ENCODE results near the gene IL3RA.
A peak's percentile ranks its signal among the peaks of the same experiment; 100 is the strongest.
"Not testable (repeated sequence)": the region's sequence is repeated elsewhere in the genome, so short reads cannot be mapped to it uniquely, and the experiment has no call there.

The IL3RA gene

GRCh38 chrX:1332433-1332832 lies 4.2 kb upstream of the IL3RA start:
- not testable (repeated sequence) for DNase-seq

- DNase-seq: no peak
Observed at GRCh38 chrX:1334854-1335253, 1.7 kb upstream of the IL3RA start.

DNA sequence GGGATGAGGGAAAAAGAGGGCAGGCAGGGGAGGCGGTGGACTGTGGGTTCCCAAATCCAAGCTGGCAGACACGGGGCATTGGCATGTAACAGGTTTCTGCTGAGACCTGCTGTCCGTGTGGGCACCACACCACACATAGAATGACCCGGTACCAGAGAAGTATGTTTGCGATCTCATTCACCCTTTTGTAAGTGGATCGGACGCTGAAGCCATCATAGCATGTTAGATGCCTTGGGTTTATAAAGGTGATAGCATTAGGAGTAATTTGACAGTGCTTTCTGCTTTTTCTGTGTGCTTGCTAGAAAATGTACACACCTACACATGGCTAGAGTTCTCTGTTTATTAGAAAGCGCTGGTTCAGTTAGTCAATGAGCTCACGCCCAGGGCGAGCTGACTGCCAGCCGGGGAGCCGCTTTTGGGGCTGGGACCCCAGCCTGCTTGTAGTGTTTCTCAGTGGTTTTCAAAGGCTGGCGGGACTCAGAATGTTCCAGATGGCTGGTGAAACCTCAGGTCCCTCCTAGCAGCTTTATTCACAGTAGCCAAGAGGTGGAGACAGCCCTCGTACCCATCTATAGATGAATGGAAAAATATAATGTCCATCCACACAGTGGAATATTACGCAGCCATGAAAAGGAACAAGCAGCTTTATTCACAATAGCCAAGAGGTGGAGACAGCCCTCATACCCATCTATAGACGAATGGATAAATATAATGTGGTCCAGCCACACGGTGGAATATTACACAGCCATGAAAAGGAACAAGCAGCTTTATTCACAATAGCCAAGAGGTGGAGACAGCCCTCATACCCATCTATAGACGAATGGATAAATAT lies 579 bp downstream of the IL3RA start:
- DNase-seq: no peak

GRCh38 chrX:1341545-1342184 lies 5.1 kb downstream of the IL3RA start:
- DNase-seq: peak; percentile 56

GRCh38 chrX:1349606-1350005 lies 13.0 kb downstream of the IL3RA start:
- not testable (repeated sequence) for DNase-seq

- DNase-seq: no peak
Observed at GRCh38 chrX:1351981-1352714, 15.6 kb downstream of the IL3RA start.

DNA sequence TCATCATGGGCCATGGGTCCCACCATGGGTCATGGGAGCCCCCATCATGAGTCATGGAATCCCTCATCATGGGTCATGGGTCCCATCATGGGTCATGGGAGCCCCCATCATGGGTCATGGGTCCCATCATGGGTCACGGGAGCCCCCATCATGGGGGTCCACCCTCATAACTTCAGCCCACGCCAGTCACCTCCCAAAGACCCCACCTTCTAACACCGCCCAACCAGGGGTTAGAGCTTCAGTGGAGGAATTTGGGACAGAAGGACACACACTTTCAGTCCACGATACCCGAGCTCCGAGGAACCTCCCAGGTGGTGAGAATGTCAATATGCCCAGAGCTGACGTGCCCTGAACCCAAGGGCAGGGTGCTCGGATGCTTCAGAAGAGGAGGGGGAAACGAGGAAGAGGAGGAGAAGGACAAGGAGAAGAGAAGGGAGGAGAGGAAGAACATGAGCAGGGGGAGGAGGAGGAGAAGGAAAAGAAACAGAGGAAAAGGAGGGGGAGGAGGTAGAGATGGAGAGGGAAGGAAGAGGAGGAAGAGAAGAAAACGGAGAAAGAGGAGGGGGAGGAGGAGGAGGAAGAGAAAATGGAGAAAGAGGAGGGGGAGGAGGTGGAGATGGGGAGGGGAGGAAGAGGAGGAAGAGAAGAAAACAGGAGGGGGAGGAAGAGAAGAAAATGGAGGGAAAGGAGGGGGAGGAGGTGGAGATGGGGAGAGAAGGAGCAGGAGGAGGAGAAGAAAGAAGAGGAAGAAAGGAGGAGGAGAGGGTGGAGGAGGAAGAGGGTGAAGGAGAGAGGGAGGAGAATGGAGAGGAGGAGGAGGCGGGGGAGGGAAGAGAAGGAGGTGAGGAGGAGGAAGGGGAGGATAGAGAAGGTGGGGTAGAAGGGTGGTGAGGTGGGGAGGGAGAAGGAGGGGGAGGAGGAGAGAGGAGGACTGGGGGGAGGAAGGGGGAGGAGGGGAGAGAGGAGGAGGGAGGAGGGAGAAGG lies 17.7 kb downstream of the IL3RA start:
- no peak for DNase-seq

DNA sequence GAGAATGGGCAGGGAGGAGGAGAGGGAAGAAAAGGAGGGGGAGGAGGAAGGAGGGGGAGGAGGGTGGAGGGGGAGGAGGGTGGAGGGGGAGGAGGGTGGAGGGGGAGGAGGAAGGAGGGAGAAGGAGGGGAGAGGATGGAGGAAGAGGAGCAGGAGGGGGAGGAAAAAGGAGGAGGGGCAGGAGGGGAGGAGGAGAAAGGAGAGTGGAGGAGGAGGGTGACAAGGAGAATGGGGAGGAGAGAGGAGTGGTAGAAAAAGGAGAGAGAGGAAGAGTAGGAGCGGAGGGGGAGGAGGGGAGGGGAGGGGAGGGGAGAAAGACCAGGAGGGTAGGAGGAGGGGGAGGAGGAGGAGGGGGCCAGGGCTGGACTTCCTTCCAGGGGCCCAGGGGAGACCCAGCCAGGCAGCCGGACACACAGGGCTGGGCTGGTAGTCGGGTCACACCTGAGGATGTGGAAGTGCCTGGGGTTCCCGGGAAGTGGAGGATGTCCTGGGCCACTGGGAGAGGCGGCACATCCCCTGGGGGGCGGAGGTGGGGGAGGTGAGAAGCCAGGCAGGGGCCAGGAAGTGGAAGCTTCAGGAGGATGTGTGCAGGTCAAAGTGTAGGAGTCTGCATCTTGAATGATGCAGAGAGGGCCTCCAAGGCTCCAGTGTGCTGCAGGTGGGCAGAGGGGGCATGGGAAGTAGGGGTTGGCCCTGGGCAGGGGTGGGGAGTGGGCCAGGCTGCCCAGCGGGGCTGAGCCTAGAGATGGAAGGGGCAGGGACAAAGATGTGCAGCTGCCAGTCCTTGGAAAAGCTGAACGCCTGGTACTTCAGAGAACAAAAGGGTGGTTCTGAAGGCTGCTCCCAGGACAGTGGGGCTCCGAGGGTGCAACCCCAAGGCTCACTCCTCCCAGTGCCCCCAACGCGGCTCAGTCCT lies 18.8 kb downstream of the IL3RA start:
- no peak for DNase-seq

- no peak for DNase-seq
Observed at GRCh38 chrX:1357993-1358392, 21.4 kb downstream of the IL3RA start.

GRCh38 chrX:1358793-1359476 lies 22.4 kb downstream of the IL3RA start:
- no peak for DNase-seq

DNA sequence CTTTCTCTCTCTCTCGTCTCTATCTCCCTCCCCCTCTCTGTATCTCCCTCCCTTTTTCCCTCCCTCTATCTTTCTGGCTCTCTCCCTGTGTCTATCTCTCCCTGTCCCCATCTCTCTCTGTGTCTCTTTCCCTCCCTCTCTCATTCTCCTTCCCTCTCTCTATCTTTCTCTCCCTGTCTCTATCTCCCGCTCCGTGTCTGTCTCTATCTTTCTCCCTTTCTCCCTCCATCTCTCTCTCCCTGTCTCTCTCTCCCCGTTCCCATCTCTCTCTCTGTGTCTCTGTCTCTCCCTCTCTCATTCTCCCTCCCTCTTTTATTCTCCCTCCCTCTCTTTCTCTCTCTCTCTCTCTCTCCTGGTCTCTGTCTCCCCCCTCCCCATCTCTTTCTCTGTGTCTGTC lies 22.9 kb downstream of the IL3RA start:
- no peak for DNase-seq

- no peak for DNase-seq
Observed at GRCh38 chrX:1360171-1360570, 23.6 kb downstream of the IL3RA start.

DNA sequence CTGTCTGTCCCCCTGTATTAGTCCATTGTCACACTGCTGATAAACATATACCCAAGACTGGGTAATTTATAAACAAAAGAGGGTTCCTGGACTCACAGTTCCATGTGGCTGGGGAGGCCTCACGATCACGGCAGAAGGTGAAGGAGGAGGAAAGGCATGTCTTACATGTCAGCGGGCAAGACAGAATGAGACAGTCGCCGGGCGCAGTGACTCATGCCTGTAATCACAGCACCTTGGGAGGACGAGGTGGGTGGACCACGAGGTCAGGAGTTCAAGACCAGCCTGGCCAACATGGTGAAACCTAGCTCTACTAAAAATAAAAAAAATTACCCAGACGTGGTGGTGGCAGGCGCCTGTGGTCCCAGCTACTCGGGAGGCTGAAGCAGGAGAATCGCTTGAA lies 24.7 kb downstream of the IL3RA start:
- no peak for DNase-seq

- no peak for DNase-seq
Observed at GRCh38 chrX:1361910-1362309, 25.3 kb downstream of the IL3RA start.

DNA sequence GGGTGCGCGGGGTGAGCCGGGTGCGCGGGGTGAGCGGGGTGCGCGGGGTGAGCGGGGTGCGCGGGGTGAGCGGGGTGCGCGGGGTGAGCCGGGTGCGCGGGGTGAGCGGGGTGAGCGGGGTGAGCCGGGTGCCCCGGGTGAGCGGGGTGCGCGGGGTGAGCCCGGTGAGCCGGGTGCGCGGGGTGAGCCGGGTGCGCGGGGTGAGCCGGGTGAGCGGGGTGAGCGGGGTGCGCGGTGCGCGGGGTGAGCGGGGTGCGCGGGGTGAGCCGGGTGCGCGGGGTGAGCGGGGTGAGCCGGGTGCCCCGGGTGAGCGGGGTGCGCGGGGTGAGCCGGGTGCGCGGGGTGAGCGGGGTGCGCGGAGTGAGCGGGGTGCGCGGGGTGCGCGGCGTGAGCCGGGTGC lies 29.8 kb downstream of the IL3RA start:
- not testable (repeated sequence) for DNase-seq

DNA sequence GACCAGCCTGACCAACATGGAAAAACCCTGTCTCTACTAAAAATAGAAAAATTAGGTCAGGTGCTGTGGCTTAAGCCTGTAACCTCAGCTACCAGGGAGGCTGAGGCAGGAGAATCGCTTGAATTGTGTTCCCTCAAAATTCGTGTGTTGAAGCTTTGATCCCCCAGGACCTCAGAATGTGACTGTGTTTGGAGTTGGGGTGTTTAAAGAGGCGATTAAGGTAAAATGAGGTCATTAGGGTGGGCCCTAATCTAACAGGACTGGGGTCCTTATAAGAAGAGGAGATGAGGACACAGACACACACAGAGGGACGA lies 31.8 kb downstream of the IL3RA start:
- DNase-seq: no peak

DNA sequence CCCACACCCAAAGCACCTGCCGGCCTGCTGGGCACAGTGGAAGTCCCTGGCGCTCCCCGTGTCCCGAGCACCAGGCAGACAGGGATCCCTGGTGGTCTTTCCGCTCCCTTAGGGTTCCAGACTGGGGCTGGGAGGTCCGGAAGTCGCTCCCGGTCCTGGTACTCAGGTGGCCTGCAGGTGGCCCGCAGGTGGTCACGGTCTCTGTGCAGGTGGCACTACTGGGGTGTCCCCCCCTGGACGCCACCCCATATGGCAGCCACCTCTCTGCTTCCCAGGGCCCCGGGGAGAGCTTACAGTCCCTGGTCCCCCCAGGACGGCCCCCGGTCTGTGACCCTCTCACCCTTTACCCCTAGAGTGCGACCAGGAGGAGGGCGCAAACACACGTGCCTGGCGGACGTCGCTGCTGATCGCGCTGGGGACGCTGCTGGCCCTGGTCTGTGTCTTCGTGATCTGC lies 41.7 kb downstream of the IL3RA start:
- DNase-seq: no peak

DNA sequence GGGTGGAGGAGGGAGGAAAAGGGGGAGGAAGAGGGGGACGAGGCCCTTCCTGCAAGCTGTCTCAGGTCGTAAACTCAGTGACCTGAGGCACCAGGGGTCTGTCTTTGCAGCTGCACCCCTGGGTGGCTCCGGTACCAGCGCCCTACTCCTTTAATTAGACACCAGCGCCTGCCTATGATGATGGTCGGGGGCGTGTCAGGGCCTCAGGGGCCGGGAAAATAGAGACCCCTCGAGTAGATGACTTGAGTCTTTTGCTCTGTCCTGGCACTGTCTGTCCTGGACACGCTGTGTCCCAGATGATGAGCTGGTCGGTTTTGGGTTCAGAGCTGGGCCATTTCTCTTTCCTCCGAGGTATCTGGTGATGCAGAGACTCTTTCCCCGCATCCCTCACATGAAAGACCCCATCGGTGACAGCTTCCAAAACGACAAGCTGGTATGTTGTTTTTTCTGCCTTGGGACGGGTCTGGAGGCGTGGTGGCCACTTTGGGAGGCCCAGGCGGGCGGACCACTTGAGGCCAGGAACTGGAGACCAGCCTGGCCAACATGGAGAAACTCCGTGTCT lies 44.2 kb downstream of the IL3RA start:
- DNase-seq: no peak

- DNase-seq: no peak
Observed at GRCh38 chrX:1384658-1385252, 48.2 kb downstream of the IL3RA start.
